IPS-15b (cell line): Measurements from ENCODE around the gene RBP3.

Experiments used
- H3K27me3 ChIP-seq: one replicate; pipeline ENCODE4 v1.6.1; 2013; ENCODE audit warnings: low read length; ENCODE audit not compliant: control insufficient read depth, insufficient read depth
- H3K36me3 ChIP-seq: one replicate; pipeline ENCODE4 v1.6.1; 2013; ENCODE audit warnings: low read length; ENCODE audit not compliant: control insufficient read depth, insufficient read depth
- H3K4me1 ChIP-seq: one replicate; pipeline ENCODE4 v1.6.1; 2013; ENCODE audit warnings: mild to moderate bottlenecking, low read length; ENCODE audit not compliant: control insufficient read depth, insufficient read depth
- H3K4me3 ChIP-seq: one replicate; pipeline ENCODE4 v1.5.1; 2013; ENCODE audit warnings: low read depth, low read length
- H3K9ac ChIP-seq: one replicate; pipeline ENCODE4 v1.6.1; 2013; ENCODE audit warnings: low read depth, mild to moderate bottlenecking, low read length
- H3K9me3 ChIP-seq: one replicate; pipeline ENCODE4 v1.6.1; 2013; ENCODE audit warnings: mild to moderate bottlenecking, low read length; ENCODE audit not compliant: control insufficient read depth, insufficient read depth

The RBP3 gene

DNA sequence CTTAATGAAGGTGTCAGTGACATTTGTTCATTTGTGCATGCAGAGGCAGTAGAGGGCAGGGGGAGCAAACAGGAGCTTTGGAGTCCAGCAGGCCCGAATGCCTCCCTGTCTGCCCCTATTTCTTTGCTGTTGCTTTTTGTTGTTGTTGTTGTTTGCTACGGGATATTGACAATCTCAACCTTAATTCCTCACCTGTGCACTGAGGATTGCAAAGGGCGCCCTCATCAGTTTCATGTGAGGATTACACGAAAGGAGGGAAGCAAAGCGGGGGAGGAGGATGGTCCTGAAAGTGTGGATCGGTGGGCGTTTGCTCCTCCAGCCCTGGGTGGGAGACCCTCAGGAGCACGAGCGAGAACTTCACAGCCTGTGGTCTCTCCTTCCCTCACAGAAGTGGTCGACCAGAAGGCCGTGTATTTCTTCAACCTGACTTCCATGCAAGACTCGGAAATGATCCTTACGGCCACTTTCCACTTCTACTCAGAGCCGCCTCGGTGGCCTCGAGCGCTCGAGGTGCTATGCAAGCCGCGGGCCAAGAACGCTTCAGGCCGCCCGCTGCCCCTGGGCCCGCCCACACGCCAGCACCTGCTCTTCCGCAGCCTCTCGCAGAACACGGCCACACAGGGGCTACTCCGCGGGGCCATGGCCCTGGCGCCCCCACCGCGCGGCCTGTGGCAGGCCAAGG, 38.6 kb upstream of the RBP3 start:
- Histone ChIP-seq H3K4me1 (peaks cover 2% of the 10 kb centered on the region), H3K4me3 (no peak overlapping the region), H3K9ac (no peak overlapping the region), H3K36me3 (no peaks in the 10 kb centered on the region), H3K27me3 (peaks cover 2% of the 10 kb centered on the region), H3K9me3 (no peaks in the 10 kb centered on the region)

DNA sequence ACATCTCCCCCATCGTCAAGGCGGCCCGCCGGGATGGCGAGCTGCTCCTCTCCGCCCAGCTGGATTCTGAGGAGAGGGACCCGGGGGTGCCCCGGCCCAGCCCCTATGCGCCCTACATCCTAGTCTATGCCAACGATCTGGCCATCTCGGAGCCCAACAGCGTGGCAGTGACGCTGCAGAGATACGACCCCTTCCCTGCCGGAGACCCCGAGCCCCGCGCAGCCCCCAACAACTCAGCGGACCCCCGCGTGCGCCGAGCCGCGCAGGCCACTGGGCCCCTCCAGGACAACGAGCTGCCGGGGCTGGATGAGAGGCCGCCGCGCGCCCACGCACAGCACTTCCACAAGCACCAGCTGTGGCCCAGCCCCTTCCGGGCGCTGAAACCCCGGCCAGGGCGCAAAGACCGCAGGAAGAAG, 38.1 kb upstream of the RBP3 start:
- H3K9ac ChIP-seq = no peak overlapping the region
- H3K36me3 ChIP-seq = no peaks in the 10 kb centered on the region
- no peaks in the 10 kb centered on the region for H3K4me1 ChIP-seq
- no peak overlapping the region for H3K4me3 ChIP-seq
- peaks cover 2% of the 10 kb centered on the region for H3K27me3 ChIP-seq
- no peaks in the 10 kb centered on the region for H3K9me3 ChIP-seq

- Histone ChIP-seq H3K36me3 (no peaks in the 10 kb centered on the region), H3K4me1 (no peaks in the 10 kb centered on the region), H3K9me3 (no peaks in the 10 kb centered on the region), H3K4me3 (no peak overlapping the region), H3K27me3 (peaks cover 2% of the 10 kb centered on the region), H3K9ac (no peak overlapping the region)
These were observed 36.8 kb upstream of the RBP3 start for GRCh38 chr10:47311193-47311931.

DNA sequence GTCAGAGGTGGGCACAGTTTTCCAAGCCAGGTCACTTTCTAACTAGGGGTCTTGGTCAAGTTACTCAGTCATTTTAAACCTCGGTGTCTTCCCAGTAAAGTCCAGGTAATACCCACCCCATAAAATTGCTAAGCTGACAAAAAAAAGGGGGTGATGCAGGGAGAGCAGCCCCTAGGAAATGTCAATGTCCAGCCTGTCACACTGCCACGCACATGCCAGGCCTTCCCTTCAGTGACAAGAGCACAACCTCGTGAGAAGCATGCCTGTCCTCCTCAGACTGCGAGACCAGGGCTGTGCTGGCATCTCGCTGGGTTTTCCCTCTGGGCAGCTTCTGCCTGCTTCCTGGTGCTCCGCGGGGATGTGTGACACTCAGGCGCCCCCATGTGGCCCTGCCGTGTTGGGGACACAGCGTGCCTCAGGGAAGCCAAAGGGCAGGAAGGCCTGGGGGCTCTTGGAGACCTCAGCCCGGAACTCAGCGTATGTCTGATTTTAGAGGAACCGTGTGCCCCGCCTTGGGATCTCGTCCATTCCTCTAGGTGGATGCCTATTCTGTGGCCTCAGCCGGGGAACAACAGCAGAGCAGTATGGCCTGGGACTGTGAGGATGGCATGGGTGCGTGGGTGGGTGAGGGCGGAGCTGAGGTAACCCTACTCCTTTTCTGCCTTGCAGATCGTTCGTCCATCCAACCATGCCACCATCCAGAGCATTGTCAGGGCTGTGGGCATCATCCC, 36.1 kb upstream of the RBP3 start:
- H3K9ac ChIP-seq = no peak overlapping the region
- H3K4me1 ChIP-seq = no peaks in the 10 kb centered on the region
- H3K27me3 ChIP-seq = peaks cover 2% of the 10 kb centered on the region
- no peak overlapping the region for H3K4me3 ChIP-seq
- no peaks in the 10 kb centered on the region for H3K36me3 ChIP-seq
- H3K9me3 ChIP-seq = no peaks in the 10 kb centered on the region

- H3K4me3 ChIP-seq = no peak overlapping the region
- H3K4me1 ChIP-seq = no peaks in the 10 kb centered on the region
- H3K36me3 ChIP-seq = no peaks in the 10 kb centered on the region
- H3K9ac ChIP-seq = no peak overlapping the region
- no peaks in the 10 kb centered on the region for H3K27me3 ChIP-seq
- H3K9me3 ChIP-seq = no peaks in the 10 kb centered on the region
These were observed 35.5 kb upstream of the RBP3 start for GRCh38 chr10:47312663-47312995.

DNA sequence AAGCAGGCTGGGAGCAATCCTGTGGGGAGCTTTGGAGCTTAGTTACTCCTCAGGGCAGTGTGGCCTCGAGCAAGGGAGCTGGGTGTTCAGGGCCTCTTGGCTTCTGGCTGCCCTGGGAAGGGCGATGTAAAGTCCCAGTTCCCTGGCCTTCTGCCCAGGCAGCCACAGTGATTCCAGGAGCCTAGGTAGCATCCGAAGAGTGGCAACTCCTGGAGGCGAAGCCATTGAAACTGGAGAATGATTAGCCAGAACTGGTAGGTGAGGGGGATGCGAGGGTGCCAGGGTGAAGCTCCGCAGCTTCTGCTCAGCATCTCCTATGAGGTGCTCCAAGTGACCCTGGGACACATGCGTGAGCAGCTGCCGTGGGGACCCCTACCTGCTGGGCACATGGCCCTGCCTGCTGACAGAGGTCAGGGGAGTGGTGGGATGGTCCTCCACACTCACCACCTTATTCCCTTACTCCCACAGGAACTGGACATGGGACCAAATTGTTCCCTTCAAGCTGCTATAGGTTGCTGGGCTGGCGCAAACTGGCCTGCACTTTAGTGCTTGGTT, 33.7 kb upstream of the RBP3 start:
- Histone ChIP-seq H3K4me1 (no peaks in the 10 kb centered on the region), H3K36me3 (no peaks in the 10 kb centered on the region), H3K9me3 (no peaks in the 10 kb centered on the region), H3K27me3 (no peaks in the 10 kb centered on the region), H3K9ac (no peak overlapping the region), H3K4me3 (no peak overlapping the region)

- H3K4me1 ChIP-seq = no peaks in the 10 kb centered on the region
- H3K4me3 ChIP-seq = no peak overlapping the region
- H3K27me3 ChIP-seq = no peaks in the 10 kb centered on the region
- H3K9ac ChIP-seq = no peak overlapping the region
- H3K9me3 ChIP-seq = no peaks in the 10 kb centered on the region
- no peaks in the 10 kb centered on the region for H3K36me3 ChIP-seq
These were observed 32.7 kb upstream of the RBP3 start for GRCh38 chr10:47315421-47315820.

GRCh38 chr10:47316131-47316530, 32.0 kb upstream of the RBP3 start:
- Histone ChIP-seq H3K9ac (no peak overlapping the region), H3K4me3 (no peak overlapping the region), H3K4me1 (no peaks in the 10 kb centered on the region), H3K27me3 (no peaks in the 10 kb centered on the region), H3K36me3 (no peaks in the 10 kb centered on the region), H3K9me3 (no peaks in the 10 kb centered on the region)

- H3K4me3 ChIP-seq = no peak overlapping the region
- no peaks in the 10 kb centered on the region for H3K9me3 ChIP-seq
- no peaks in the 10 kb centered on the region for H3K36me3 ChIP-seq
- H3K4me1 ChIP-seq = no peaks in the 10 kb centered on the region
- H3K27me3 ChIP-seq = no peaks in the 10 kb centered on the region
- H3K9ac ChIP-seq = no peak overlapping the region
These were observed 30.9 kb upstream of the RBP3 start for GRCh38 chr10:47317251-47317650.

- Histone ChIP-seq H3K4me3 (no peak overlapping the region), H3K9ac (no peak overlapping the region), H3K4me1 (no peaks in the 10 kb centered on the region), H3K36me3 (no peaks in the 10 kb centered on the region), H3K9me3 (no peaks in the 10 kb centered on the region), H3K27me3 (no peaks in the 10 kb centered on the region)
These were observed 29.5 kb upstream of the RBP3 start for GRCh38 chr10:47318706-47319105.

GRCh38 chr10:47319784-47320183, 28.4 kb upstream of the RBP3 start:
- no peaks in the 10 kb centered on the region for H3K27me3 ChIP-seq
- H3K9me3 ChIP-seq = no peaks in the 10 kb centered on the region
- no peaks in the 10 kb centered on the region for H3K36me3 ChIP-seq
- H3K4me3 ChIP-seq = no peak overlapping the region
- no peaks in the 10 kb centered on the region for H3K4me1 ChIP-seq
- no peak overlapping the region for H3K9ac ChIP-seq
